ENCODE results near the gene SOBP. TPM values are rescaled to one million over a fixed set of nuclear protein-coding genes. Genes with fewer than 3 reads are reported as not detected.

The SOBP gene
- total and polyA plus RNA-seq, 2 experiments from 2014 or later = 1.5 to 3.0 TPM

GRCh38 chr6:107691062-107691751 lies 201.3 kb downstream of the SOBP start:
- Mint-ChIP-seq H3K27me3 (ENCODE audit: insufficient read depth, low read depth, poor library complexity) (peaks cover 7% of the 10 kb centered on the region), H3K9me3 (peaks cover 8% of the 10 kb centered on the region; the same call in 2 of the 3 replicates), H3K36me3 (ENCODE audit: low read depth) (peaks cover 4% of the 10 kb centered on the region; the same call in 1 of the 3 replicates), H3K4me1 (peaks cover 22% of the 10 kb centered on the region), H3K27ac (0 out of 2 replicates have a peak overlapping the region, but pooled peaks have one; percentile 65), H3K4me3 (no peak overlapping the region)
- TF ChIP-seq EZH2phosphoT487 (IDR thresholded peaks at IDR 0.05; ENCODE audit: unreplicated experiment) = no peak
- TF ChIP-seq, protein P1, sequence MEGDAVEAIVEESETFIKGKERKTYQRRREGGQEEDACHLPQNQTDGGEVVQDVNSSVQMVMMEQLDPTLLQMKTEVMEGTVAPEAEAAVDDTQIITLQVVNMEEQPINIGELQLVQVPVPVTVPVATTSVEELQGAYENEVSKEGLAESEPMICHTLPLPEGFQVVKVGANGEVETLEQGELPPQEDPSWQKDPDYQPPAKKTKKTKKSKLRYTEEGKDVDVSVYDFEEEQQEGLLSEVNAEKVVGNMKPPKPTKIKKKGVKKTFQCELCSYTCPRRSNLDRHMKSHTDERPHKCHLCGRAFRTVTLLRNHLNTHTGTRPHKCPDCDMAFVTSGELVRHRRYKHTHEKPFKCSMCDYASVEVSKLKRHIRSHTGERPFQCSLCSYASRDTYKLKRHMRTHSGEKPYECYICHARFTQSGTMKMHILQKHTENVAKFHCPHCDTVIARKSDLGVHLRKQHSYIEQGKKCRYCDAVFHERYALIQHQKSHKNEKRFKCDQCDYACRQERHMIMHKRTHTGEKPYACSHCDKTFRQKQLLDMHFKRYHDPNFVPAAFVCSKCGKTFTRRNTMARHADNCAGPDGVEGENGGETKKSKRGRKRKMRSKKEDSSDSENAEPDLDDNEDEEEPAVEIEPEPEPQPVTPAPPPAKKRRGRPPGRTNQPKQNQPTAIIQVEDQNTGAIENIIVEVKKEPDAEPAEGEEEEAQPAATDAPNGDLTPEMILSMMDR (conservative IDR thresholded peaks at IDR 0.05; ENCODE audit: low read depth in 2 of 2) = no peak
- TF ChIP-seq ZNF114 (CRISPR knock-in tag; IDR thresholded peaks at IDR 0.05) = no peak
- TF ChIP-seq POLR2AphosphoS5 (IDR thresholded peaks at IDR 0.05; ENCODE audit: low read depth) = no peak
- TF ChIP-seq CREB1 (CRISPR knock-in tag; IDR thresholded peaks at IDR 0.05; ENCODE audit: low read depth) = no peak
- TF ChIP-seq NANOG (IDR thresholded peaks at IDR 0.05; ENCODE audit: borderline replicate concordance) = no peak
- peaks cover 14% of the 10 kb centered on the region for H3K4me1 ChIP-seq (ENCODE audit: insufficient read depth)
- H3K36me3 ChIP-seq (ENCODE audit: insufficient read depth) = no peaks in the 10 kb centered on the region
- ATAC-seq = peak; percentile 52; the same call in 2 of the 3 replicates
- no peaks in the 10 kb centered on the region for H4K20me1 ChIP-seq (replicated peaks; ENCODE audit: insufficient read depth)
- no peaks in the 10 kb centered on the region for H3K27me3 ChIP-seq (ENCODE audit: insufficient read depth)
- peak; percentile 30 for DNase-seq (ENCODE audit: low spot score)
- no peak overlapping the region for H3K27ac ChIP-seq (ENCODE audit: low read depth)
- H3K9me2 ChIP-seq (ENCODE audit: insufficient read depth) = no peaks in the 10 kb centered on the region
- H3K4me3 ChIP-seq = no peak overlapping the region
- peak overlapping the region; percentile 89 for H2AFZ ChIP-seq
- 0 out of 2 replicates have a peak overlapping the region, but pooled peaks have one; percentile 32 for H3K4me2 ChIP-seq
- no peaks in the 10 kb centered on the region for H3K79me2 ChIP-seq (replicated peaks; ENCODE audit: insufficient read depth)
- no peaks in the 10 kb centered on the region for H3F3A ChIP-seq (replicated peaks; ENCODE audit: low read depth)

DNA sequence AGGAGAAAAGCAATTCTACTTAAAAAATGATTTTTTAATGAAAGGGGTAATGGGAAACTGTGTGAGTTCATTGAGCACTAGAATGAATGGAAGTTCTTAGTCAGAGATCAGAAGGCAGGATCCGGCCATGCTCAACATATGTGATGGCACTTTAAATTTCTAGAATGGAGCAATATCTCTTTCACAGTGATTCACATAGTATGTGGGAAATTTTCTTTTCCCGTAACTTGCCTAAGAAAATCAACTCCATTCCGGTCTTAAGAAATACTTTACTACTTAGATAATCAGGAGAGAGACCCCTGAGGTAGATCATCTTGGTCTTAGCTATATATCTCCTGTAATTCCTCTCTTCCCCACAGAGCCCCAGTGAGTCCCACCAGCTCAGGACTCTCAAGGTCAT lies 202.4 kb downstream of the SOBP start:
- H2AFZ ChIP-seq = no peak overlapping the region
- Mint-ChIP-seq H3K27ac (no peak overlapping the region), H3K4me3 (no peak overlapping the region), H3K9me3 (peaks cover 8% of the 10 kb centered on the region; the same call in 2 of the 3 replicates), H3K4me1 (peaks cover 29% of the 10 kb centered on the region), H3K36me3 (ENCODE audit: low read depth) (peaks cover 4% of the 10 kb centered on the region; the same call in 1 of the 3 replicates), H3K27me3 (ENCODE audit: insufficient read depth, low read depth, poor library complexity) (peaks cover 7% of the 10 kb centered on the region)
- no peak for DNase-seq (ENCODE audit: low spot score)
- H3K4me2 ChIP-seq = no peak overlapping the region
- no peak overlapping the region for H3K4me3 ChIP-seq
- no peaks in the 10 kb centered on the region for H3K9me2 ChIP-seq (ENCODE audit: insufficient read depth)
- no peak overlapping the region for H3K27ac ChIP-seq (ENCODE audit: low read depth)
- H3K79me2 ChIP-seq (replicated peaks; ENCODE audit: insufficient read depth) = no peaks in the 10 kb centered on the region
- H3K27me3 ChIP-seq (ENCODE audit: insufficient read depth) = no peaks in the 10 kb centered on the region
- no peak for ATAC-seq
- no peaks in the 10 kb centered on the region for H4K20me1 ChIP-seq (replicated peaks; ENCODE audit: insufficient read depth)
- no peaks in the 10 kb centered on the region for H3F3A ChIP-seq (replicated peaks; ENCODE audit: low read depth)
- no peaks in the 10 kb centered on the region for H3K36me3 ChIP-seq (ENCODE audit: insufficient read depth)
- H3K4me1 ChIP-seq (ENCODE audit: insufficient read depth) = peaks cover 19% of the 10 kb centered on the region
- TF ChIP-seq EZH2 (IDR thresholded peaks at IDR 0.05; ENCODE audit: low read depth, unreplicated experiment) = no peak
- TF ChIP-seq POLR2AphosphoS5 (IDR thresholded peaks at IDR 0.05; ENCODE audit: low read depth) = no peak
- TF ChIP-seq, protein P2, sequence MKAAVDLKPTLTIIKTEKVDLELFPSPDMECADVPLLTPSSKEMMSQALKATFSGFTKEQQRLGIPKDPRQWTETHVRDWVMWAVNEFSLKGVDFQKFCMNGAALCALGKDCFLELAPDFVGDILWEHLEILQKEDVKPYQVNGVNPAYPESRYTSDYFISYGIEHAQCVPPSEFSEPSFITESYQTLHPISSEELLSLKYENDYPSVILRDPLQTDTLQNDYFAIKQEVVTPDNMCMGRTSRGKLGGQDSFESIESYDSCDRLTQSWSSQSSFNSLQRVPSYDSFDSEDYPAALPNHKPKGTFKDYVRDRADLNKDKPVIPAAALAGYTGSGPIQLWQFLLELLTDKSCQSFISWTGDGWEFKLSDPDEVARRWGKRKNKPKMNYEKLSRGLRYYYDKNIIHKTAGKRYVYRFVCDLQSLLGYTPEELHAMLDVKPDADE (IDR thresholded peaks at IDR 0.05) = no peak
- TF ChIP-seq NANOG (IDR thresholded peaks at IDR 0.05; ENCODE audit: borderline replicate concordance) = no peak
- TF ChIP-seq ZNF114 (CRISPR knock-in tag; IDR thresholded peaks at IDR 0.05) = no peak
- TF ChIP-seq REST (IDR thresholded peaks at IDR 0.05; ENCODE audit: unreplicated experiment) = no peak
- no peak for TF ChIP-seq JUNB (IDR thresholded peaks at IDR 0.05; ENCODE audit: unreplicated experiment)
- TF ChIP-seq ZNF331 (CRISPR knock-in tag; IDR thresholded peaks at IDR 0.05; ENCODE audit: low read depth) = no peak
- no peak for TF ChIP-seq CREB1 (CRISPR knock-in tag; IDR thresholded peaks at IDR 0.05; ENCODE audit: low read depth)
